ENCODE data around the gene MRPL11. TPM values are rescaled to one million over a fixed set of nuclear protein-coding genes. Genes with fewer than 3 reads are reported as not detected.

Gene MRPL11
- total and polyA plus RNA-seq, 2 of the 13 experiments (the other 11 are each of a cell fraction or from before 2014, with no cell fraction given): 72.9 to 176 TPM

- TF ChIP-seq, protein P1, sequence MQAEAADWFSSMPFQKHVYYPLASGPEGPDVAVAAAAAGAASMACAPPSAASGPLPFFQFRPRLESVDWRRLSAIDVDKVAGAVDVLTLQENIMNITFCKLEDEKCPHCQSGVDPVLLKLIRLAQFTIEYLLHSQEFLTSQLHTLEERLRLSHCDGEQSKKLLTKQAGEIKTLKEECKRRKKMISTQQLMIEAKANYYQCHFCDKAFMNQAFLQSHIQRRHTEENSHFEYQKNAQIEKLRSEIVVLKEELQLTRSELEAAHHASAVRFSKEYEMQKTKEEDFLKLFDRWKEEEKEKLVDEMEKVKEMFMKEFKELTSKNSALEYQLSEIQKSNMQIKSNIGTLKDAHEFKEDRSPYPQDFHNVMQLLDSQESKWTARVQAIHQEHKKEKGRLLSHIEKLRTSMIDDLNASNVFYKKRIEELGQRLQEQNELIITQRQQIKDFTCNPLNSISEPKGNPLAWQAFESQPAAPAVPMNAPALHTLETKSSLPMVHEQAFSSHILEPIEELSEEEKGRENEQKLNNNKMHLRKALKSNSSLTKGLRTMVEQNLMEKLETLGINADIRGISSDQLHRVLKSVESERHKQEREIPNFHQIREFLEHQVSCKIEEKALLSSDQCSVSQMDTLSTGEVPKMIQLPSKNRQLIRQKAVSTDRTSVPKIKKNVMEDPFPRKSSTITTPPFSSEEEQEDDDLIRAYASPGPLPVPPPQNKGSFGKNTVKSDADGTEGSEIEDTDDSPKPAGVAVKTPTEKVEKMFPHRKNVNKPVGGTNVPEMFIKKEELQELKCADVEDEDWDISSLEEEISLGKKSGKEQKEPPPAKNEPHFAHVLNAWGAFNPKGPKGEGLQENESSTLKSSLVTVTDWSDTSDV (CRISPR knock-in tag; IDR thresholded peaks at IDR 0.05): no peak
- TF ChIP-seq HOXA5 (CRISPR knock-in tag; IDR thresholded peaks at IDR 0.05) (peak; percentile 63; the same call in 1 of the 2 replicates), ZNF296 (CRISPR knock-in tag; conservative IDR thresholded peaks at IDR 0.05) (no peak), ERF (CRISPR knock-in tag; IDR thresholded peaks at IDR 0.05) (0 out of 2 replicates have a peak, but pooled peaks have one; percentile 13), CAMTA2 (CRISPR knock-in tag; IDR thresholded peaks at IDR 0.05; ENCODE audit: borderline replicate concordance) (no peak), PAWR (CRISPR knock-in tag; IDR thresholded peaks at IDR 0.05; ENCODE audit: borderline replicate concordance) (no peak), NFE2L2 (IDR thresholded peaks at IDR 0.05; ENCODE audit: low read length) (no peak), FOXA3 (CRISPR knock-in tag; IDR thresholded peaks at IDR 0.05) (peak; percentile 60), FIP1L1 (IDR thresholded peaks at IDR 0.05; ENCODE audit: borderline replicate concordance, insufficient read depth, low read depth, low read length) (no peak), ZNF101 (CRISPR knock-in tag; IDR thresholded peaks at IDR 0.05; ENCODE audit: borderline replicate concordance, low read depth) (no peak), ARID2 (CRISPR knock-in tag; IDR thresholded peaks at IDR 0.05; ENCODE audit: borderline replicate concordance) (peak; percentile 50; the same call in 1 of the 2 replicates), JUND (CRISPR knock-in tag; IDR thresholded peaks at IDR 0.05) (peak; percentile 66), ZNF737 (CRISPR knock-in tag; IDR thresholded peaks at IDR 0.05; ENCODE audit: borderline replicate concordance) (no peak), KLF9 (CRISPR knock-in tag; IDR thresholded peaks at IDR 0.05; ENCODE audit: low read depth) (no peak), ZSCAN31 (CRISPR knock-in tag; IDR thresholded peaks at IDR 0.05; ENCODE audit: low read depth) (peak; percentile 70), ZNF777 (CRISPR knock-in tag; IDR thresholded peaks at IDR 0.05) (peak; percentile 86), ZNF275 (CRISPR knock-in tag; IDR thresholded peaks at IDR 0.05; ENCODE audit: borderline replicate concordance) (no peak), ZNF792 (CRISPR knock-in tag; IDR thresholded peaks at IDR 0.05) (no peak), ATRX (CRISPR knock-in tag; IDR thresholded peaks at IDR 0.05; ENCODE audit: borderline replicate concordance) (no peak), ELF4 (CRISPR knock-in tag; IDR thresholded peaks at IDR 0.05; ENCODE audit: borderline replicate concordance) (no peak), ELF3 (CRISPR knock-in tag; IDR thresholded peaks at IDR 0.05) (no peak), ZNF205 (CRISPR knock-in tag; IDR thresholded peaks at IDR 0.05) (no peak), PPARG (CRISPR knock-in tag; conservative IDR thresholded peaks at IDR 0.05) (no peak), ZNF432 (CRISPR knock-in tag; IDR thresholded peaks at IDR 0.05; ENCODE audit: borderline replicate concordance) (no peak)
- TF ChIP-seq, protein P2, sequence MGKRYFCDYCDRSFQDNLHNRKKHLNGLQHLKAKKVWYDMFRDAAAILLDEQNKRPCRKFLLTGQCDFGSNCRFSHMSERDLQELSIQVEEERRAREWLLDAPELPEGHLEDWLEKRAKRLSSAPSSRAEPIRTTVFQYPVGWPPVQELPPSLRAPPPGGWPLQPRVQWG (CRISPR knock-in tag; IDR thresholded peaks at IDR 0.05; ENCODE audit: borderline replicate concordance, low read depth): no peak
- TF ChIP-seq, protein P3, sequence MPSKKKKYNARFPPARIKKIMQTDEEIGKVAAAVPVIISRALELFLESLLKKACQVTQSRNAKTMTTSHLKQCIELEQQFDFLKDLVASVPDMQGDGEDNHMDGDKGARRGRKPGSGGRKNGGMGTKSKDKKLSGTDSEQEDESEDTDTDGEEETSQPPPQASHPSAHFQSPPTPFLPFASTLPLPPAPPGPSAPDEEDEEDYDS (CRISPR knock-in tag; IDR thresholded peaks at IDR 0.05): no peak
Measured at GRCh38 chr11:66438504-66439466, at the start of gene MRPL11 (continued).

All from HepG2 (cell line).